Right lobe of liver (tissue), 4 donors: ENCODE results near the gene C17orf113.

ENCODE experiments used
- CTCF ChIP-seq, 4 donors: fragments of 200-600 bp in 3 of 4; fragments of 450-650 bp in 1 of 4; IDR thresholded peaks; one replicate each; pipeline versions ENCODE4 v1.5.1 to v1.8.0; 2016 to 2022; ENCODE audit warnings: antibody characterized with exemption in 4 of 4, mild to moderate bottlenecking in 2 of 4
- POLR2A ChIP-seq: fragments of 450-650 bp; IDR thresholded peaks from one replicate; pipeline ENCODE4 v1.6.1; 2017; ENCODE audit warnings: antibody characterized with exemption, mild to moderate bottlenecking
- donor health status: DM: no; HTN: no; CAD: no.
- donor health status: DM: no; HTN: no; CAD: no.
- donor health status: DM: no; HTN: yes; CAD: no.

DNA sequence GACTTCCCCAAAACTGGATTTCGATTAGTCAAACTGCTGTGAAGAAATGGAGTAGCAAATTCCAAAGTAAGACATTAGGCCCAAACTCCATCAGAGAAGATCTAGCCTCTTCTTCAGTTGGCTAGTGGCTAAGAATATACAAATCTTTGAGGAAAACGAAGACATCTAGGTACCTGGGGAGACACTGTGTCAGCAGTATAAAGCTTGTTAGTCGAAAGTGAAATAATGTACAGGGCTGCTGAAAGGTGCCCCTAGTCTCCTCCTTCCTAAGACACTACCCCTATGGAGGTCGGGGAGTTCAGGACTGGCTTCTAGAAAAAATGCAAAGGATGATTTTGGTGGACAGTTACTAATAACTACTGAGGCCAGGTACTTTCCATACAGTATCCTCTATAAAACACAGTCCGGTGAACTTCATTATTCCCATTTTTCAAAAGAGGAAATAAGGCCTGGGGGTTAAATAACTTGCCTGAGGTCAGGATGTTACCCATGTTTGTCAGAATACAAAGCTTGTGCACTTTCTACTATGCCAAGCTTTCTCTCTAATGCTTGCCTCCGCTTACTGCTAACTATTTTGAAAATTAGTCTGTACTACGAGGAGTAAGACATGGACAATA lies 48.1 kb downstream of the C17orf113 start:
- TF ChIP-seq CTCF (IDR thresholded peaks at IDR 0.05): no peak
- no peak for TF ChIP-seq POLR2A
